GM21723 (cell line): Measurements from ENCODE around the gene RCSD1.

Experiments
- ATAC-seq: cut with Tn5 transposase; IDR thresholded peaks from one replicate; pipeline ENCODE4 v1.9.1; 2021; ENCODE audit warnings: mild to moderate bottlenecking, moderate library complexity; ENCODE audit not compliant: unreplicated experiment

Gene RCSD1

DNA sequence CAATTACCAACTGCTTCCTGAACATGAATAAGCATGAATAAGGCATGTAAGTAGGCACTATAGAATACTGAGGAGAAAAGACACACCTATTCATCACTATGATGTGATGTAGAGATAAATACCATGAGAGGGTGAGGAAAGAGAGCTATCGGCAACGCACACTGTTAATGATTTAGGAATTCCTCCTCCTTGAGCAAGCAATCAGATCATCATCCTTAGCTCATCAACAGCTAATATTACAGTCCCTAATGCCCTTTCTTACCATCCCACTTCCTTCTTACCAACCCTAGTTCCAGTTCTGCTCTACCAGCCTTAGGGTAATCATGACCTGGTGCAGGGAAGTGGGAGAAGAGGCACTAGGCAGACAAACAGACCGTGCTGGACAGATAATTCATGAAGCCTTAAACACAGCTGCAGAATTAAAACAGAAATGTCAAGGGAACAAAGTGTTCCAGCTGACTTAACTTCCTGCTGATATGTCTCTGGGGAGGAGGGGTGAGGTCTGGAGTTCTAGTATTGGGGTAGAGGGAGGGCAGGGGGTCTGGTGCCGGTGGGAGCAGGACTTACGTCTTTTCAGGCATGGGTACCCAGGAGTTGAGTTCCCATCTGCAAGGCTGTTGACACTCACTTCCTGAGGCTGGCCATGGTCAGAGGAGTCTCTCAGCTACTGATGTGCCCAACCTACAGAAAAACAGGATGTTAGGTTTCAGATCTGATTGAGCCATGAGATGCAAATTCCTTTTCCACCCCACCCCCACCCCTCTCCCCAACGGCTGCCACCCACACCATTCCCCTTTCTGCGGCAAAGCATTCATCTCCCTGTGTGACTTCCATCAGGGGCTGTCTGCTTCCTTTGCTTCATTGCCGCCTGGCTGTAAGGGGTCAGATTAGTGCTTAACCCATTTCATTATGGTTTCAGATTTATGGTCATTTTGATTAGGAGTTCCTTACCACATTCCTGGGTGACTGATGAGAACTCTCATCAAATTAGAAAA, 12.6 kb upstream of the RCSD1 start:
- ATAC-seq, result peak; percentile 83

DNA sequence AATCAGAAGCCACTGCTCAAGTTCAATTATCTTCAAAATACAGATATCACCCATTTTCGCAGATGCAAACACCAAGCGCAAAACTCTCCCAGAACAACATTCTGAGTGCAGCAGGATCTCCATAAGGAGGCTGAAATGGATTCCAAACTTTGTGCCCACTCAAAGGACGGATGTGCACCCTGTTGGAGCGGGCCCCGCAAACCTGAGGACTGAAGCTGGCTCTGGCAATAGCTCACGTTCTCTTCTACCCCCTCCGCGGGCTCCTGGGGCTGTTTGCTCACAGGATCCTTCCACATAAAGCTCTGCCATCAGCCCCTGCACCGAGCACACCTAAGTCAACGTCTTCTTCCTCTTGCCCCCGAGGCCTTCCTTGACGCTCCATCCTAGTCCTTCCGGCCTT, 11.7 kb upstream of the RCSD1 start:
- ATAC-seq, result no peak

DNA sequence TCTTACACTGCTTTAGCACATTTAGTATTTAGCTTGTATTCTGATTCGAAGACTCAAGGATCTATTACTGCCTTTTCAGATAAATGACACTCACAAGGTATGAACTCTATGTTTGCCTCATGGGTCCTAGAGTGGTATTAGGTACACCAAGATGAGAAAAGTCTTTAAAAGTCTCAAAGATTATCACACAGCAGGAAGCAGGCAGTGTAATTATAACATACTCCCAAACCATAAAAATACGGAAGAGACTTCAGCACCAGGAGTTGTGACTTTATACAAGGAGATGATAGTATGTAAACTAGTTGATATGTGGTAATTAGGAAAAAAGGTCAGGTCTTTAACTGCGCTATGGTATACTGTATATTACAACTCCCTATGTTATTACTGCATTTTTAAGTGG, 11.2 kb upstream of the RCSD1 start:
- ATAC-seq, result no peak

DNA sequence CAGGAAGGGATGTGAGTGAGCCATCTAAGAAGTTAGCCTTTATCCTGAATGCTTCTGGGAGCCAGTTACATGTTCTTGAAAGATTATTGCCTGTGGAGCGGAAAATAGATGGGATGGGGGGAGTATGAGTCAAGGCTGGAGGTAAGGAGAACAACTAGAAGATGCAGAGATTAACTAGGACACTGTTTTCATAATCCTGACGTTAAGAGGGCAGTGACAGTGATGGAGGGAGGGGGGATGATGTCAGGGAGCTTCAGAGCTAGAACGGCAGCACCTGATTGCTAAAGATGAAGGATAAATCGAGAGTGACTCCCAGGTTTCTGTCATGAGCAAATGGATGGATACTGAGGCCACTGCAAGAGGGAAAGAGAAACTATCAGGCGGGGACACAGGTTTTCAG, 10.0 kb upstream of the RCSD1 start:
- ATAC-seq, result no peak

DNA sequence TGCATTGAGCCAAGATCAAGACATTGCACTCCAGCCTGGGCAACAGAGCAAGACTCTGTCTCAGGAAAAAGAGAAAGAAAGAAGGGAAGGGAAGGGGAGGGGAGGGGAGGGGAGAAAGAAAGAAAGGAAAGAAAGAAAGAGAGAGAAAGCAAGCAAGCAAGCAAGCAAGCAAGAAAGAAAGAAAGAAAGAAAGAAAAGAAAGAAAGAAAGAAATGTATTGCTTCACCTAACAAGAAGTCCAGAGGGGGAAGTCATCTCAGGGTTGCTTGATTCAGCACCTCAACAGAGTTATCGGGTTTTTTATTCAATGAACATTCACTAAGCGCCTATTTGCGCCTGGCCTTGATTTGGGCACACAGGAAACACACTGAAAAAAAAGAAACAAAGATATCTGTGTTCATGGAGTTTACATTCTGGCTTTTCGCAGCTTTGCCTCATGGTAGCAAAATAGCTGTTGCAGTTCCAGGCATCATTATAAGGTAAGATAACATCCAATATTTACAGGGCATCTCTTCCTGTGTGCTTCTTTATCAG, 8.2 kb upstream of the RCSD1 start:
- ATAC-seq, result no peak

DNA sequence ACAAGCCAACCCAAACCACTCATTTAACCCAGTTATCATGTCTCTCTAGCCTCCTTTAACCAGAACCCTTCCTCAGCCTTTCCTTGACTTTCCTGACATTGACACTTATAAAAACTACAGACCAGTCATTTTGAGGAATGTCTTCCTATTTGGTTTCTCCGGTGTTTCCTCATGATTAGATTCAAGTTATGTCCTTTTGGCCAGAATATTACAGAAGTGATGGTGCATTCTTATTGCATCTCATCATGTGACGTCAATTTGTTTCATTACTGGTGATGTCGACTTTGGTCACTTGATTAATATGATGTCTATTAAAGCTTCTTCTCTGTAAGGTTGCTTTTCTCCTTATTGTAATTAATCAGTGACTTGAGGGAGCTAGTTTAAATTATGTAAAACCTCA, 6.1 kb upstream of the RCSD1 start:
- ATAC-seq, result no peak

DNA sequence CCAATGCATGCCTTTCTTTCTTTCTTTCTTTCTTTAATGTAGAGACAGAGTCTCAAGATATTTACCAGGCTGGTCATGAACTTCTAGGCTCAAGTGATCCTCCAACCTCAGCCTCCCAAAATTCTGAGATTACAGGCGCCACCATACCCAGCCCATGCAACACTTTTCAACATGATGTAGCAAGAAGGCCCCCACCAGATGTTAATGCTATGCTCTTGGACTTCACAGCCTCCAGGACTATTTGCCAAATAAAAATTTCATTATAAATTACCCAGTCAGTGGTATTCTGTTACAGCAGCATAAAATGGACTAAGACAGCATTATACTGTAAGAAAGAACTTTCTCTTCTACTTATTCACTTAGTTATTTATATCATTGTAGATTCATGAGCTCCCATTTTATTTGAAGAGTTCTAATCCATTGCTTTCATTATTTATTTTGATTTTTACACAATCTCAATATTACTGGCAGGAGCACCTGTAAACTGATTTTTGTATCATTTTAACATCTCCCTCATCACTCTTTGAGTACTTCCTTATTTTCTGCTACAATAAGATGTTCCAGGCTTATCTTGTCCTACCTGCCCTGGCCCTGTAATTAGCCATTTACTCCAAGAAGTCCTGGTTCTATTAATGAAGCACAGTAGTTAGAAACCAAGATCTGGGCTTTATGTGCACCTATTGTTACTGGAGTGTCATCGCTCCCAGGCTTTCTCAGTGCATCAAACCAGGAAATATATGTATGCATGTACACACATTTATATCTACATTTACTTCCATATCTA, 4.8 kb upstream of the RCSD1 start:
- ATAC-seq, result no peak

DNA sequence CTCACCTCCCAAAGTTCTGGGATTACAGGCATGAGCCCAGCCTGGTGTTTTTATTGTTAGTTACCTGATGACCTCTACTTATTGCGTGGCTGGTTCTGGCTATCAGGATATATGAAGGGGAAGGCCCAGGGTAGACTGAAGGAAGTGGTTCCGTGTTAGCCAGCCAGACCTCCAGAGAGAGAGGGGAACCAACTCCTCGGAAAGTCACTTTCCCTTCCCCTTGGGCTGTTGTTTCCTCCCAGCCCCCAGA, 2.5 kb upstream of the RCSD1 start:
- no peak for ATAC-seq

DNA sequence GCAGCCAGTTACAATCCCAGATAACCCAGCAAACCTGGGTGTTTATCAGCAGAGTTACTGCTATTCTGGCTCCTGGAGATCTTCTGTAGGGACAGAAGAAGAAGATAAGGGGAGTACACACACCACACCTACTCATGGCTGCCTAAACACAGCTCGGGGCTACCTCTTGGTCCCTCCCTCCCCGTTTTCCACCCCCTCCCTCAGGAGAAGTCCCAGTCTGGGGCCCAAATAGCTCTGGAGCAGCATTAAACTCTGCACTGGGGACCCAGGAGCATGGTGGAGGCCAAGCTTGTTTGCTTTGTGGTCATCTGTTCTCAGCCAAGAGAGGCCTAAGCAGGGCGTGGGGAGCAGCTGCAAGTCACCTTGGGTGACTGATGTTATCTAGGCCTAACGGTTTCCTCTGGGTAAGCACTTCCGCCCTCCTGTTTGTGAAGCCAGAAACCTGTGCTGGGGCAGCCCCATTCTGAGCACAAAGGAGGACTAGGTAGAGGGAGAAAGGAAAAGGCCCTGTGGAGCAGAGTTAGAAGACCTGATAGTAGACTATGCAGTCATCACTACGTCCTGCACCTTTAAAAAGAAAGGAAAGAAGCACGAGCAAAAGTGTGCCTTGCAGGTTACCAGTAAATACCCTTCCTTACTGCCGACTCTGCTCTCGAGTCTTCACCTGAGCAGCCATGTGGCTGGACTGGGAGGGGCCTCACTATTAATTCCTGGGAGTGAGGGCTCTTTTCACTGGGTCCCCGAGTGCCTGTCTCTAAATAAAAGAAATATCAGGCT, 2.0 kb upstream of the RCSD1 start:
- ATAC-seq, result peak; percentile 60

DNA sequence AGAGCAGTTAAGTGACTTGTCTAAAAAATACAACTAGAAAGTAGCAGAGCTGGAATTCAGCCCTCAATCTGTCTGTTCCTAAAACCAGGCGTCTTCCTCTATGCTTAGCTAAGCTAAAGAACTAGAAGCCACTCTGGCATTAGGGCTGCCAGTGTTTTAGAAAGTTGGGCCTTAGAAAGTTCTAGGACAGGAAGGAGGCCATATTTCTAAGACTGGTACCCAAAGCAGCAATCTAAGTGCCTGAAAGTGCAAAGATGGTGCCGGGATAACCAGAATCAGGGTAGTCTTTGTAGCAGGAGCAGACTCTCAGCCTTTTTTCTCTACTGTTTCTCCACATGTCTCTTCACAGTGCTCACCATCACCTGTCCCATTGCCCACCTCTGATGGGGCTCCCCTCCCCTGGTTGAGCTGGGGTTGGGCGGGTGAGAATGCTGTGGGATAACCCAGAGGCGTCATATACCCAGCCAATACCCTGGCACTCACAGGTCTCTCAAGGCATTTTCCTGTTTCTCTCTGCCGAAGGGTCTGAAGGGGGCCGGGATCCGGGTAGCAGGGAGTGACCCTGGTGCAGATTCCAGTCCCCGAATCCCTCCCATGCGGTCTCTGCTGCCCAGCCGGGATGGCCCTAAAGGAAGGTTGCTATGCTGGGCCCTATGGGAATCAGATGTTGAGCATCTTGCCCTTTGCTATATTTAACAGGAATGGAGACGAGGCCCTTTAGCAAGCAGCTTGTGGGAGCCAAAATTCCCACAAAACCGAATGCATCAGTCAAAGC, 1.1 kb upstream of the RCSD1 start:
- no peak for ATAC-seq

DNA sequence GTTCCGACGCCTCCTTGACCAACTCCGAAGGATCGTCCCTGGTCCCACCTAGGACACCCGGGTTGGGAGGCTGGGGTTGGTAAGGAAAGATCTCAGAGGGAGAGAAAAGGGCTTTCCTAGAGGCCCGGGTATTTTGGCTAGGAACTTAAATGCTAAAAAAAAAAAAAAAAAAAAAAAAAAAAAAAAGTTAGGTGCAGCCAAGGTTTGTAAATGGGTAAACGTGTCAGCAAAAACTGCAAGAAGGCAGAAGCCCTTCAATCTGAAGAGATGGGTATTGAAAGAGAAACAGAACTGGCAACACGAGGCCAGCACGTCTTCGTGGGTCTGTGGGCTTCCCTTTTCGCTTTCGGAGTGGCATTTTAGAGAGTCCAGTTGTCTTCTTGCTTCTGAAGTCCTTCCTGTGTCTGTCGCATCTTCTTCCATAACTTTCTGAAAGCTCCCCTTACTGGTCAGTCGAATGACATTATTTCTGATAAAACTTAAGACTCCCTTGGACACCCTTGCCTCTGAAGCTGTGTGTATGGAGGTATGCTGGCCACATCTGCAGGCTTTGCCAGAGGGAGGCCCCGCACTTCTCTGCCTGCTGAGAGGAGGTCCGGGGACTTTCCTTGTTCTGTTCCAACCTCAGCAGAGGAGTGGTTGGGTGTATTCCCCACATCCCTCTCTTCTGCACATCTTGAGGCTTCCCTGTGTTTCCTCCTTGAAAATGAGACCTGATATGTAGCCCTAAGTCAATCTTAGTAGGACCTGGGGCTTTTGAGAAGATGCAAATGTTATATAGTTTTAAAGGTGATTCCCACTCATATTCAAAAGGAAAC, 745 bp downstream of the RCSD1 start:
- no peak for ATAC-seq

DNA sequence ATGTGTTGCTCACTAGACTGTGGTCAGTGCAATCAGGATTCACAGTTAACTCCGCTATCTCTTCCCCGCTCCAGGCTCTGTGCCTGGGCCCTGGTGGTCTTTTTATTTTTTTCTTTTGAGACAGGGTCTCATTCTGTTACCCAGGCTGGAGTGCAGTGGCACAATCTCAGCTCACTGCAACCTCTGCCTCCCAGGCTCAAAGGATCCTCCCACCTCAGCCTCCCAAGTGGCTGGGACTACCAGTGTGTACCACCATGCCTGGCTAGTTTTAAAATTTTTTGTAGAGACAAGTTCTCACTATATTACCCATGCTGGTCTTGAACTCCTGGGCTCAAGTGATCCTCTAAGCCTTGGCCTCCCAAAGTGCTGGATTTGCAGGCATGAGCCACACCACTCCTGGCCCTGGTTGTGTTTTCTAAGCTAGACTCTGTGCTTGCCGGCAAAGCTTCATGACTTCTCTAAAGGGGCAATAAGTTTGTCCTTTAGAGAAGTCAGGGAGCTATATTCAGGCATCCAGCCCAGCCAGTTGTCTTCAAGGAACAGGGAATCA, 1.4 kb downstream of the RCSD1 start:
- no peak for ATAC-seq

DNA sequence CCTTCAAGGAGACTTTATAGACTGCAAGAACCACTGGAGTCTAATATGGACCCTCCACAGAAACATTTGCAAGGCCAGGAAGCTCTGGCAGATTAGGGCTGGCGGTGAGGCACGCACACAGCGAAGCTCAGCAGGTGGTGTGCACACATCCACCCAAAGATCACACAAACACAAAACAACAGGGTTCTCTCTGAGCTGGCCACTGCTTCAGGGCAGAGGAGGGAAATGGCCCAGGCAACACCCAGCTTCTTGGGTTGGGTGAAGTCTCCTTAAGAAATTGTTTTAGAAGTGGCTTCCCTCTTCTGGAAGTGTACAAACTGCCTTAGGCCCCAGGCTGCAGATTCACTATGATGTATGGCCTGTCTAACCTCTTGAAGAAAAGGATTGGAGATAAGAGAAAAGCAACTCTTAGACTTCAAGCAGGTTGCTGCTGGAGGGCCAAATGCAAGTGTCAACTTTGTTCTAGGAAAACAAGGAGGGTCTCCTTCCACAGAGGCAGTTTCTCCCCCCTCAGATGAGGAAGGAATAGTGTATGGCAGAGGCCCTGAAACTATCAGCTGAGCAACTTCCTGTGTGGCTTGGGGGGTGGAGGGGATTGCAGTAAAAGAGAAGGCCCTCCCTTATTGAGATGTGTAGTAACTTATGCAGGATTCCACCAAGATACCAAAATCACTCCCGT, 2.0 kb downstream of the RCSD1 start:
- ATAC-seq, result peak; percentile 20

DNA sequence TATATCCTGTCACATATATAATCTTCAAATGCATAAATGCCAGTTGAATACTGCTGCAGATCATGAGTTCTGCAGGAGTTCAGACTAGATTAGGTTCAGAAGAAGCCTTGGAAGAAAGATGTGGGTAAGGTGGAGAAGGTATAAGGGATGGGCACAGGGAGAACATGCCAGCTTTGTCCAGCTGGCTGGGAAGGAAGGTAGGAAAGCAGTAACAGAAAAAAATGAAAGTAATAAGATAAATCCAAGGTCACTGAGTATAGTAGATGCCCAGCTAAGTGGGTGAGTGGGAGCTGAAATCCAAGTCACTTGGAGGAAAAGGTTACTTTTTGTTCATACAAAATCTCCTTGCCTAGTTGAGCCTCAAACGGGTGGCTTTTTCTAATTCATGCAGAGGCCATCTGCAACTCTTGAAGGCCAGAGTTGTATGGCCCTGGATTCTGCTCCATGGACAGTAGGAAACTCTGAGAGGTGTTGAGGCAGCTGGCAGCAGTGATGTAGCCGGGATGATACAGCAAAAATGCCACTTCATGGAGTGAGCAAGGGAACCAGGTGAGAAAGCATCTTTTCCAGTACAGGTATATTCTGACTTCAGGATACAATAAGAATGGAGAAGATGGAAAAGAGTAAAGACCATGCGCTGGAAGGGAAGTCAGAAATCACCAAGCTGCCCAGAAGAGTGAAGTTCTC, 3.4 kb downstream of the RCSD1 start:
- ATAC-seq, result no peak

DNA sequence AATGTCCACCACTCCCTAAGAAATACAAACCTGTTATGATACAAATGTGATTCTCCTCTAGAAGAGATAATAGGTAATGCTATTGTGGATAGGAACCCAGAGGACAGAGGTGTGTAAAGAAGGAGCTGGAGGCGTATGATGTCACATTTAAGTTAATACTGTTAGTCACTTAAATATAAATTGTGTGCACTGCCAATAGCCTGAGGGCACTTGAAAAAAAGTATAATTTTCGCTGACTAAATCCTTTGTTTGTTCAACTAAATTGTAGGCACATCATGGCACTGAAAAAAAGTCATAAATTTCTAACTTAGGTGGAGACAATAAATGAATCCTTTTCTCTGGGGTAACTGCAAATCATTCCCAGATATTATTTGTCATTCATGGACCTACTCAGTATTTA, 4.4 kb downstream of the RCSD1 start:
- no peak for ATAC-seq

DNA sequence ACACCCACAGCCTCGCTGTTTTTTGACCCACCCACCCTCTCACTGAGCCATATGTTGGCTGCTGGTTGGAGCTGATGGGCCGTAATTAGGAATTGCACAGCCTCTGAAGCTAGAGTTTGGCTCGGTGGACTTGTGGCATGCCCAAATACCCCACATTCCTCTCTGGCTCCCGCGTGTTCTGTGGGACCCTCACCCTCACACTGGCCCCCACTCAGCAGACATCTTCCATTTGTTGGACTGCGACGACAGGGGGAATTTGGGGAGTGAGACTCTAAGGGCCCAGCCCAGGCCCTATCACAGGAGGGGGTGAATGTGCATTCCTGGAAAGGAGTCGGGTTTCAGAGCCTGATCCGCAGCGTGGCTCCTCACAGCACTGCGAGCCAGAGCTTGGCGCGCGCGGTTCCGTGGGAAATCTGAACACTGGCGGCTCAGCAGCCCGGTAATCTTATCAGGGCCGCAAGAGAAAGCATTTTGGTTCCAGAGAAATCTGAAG, 5.2 kb downstream of the RCSD1 start:
- no peak for ATAC-seq

DNA sequence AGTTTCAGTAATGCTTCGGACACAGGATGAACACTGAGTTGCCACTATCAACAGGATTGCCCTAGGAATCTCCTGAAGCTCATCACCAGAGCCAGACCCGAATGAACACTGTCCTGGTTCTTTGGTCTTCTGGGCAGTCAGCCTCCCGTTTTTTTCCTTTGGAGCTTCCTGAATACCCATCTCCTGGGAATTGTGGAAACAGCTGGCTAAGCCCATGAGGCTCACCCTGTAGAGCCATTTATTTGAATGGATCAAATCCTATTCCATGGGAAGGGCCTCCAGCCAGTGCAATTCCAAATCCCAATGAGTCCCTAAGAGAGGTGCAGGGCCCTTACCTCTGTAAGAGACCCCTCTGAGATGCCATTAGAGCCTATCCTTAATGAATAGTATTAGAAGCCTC, 5.9 kb downstream of the RCSD1 start:
- ATAC-seq, result no peak

DNA sequence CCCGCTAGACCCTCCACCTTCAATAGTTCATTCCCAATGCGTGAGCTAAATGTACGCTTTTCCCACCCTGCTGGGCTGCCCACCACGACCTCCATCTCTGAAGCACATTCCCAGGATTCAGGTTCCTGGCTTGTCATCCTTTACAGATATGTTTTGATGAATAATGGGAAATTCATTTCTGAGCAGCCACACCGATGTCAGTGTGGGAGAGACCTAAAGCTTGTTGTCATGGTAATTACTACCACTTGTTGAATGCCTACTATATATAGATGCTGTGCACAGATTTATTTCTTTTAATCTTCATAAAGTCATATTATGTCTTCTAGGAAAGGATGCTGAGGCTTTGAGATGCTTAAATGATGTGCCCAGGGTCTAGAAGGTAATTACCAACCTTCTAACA, 8.0 kb downstream of the RCSD1 start:
- no peak for ATAC-seq
